ENCODE data around the gene MRPL53. TPM values are rescaled to one million over a fixed set of nuclear protein-coding genes. Genes with fewer than 3 reads are reported as not detected.

Gene MRPL53
- total RNA-seq, result 10 to 100 TPM; 17.9 to 49.0 (median 48.2) TPM

DNA sequence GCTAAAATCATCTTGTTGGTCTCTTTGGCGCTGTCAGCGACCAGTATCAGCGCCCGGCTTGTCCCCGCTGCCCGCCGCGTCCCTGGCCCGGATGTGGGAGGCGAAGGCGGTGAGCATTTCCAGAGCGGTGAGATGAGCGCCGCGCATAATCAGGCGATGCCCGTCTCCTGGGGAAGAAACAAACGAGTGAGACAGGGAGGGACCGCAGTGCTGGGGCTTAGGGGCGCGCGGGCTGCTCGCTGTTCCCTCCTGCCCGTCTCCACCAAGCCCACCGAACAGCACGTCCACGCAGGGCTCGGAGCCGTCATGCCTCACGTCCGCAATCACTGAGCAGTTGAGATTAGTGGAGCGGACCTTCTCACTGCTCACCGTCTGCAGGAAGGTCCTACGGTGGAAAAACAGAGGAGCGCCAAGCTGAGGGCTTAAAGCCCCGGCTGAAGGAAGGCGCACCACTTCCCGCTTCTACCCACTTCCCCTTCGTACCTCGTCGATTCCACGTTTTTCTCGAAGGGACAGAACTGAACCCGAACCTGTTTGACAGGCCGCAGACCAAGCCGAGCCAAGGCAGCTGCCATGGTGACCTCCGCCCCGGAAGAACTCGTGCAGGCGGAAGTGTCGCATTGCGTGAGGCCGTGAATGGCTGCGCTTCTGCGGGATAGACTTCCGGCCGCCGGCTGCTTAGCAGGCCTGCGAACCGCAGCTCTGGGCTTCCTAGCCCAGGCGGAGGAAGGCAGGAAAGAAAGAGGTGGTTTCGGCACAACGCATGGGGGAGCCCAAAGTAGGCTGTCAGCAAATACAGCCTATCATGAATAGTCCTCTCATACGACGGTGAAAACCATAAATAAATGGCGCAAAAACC lies at the start of gene MRPL53:
Gene MRPL53 (minus strand): TSS at position 595 of the 859 bp plus-strand sequence. CDS start 20 bp downstream, at position 575.
- TF ChIP-seq POLR2A (IDR thresholded peaks at IDR 0.05), result peak; percentile 86
- TF ChIP-seq POLR2AphosphoS5 (IDR thresholded peaks at IDR 0.05), result peak; percentile 97 to 100 (median 99)
- TF ChIP-seq, protein P1, sequence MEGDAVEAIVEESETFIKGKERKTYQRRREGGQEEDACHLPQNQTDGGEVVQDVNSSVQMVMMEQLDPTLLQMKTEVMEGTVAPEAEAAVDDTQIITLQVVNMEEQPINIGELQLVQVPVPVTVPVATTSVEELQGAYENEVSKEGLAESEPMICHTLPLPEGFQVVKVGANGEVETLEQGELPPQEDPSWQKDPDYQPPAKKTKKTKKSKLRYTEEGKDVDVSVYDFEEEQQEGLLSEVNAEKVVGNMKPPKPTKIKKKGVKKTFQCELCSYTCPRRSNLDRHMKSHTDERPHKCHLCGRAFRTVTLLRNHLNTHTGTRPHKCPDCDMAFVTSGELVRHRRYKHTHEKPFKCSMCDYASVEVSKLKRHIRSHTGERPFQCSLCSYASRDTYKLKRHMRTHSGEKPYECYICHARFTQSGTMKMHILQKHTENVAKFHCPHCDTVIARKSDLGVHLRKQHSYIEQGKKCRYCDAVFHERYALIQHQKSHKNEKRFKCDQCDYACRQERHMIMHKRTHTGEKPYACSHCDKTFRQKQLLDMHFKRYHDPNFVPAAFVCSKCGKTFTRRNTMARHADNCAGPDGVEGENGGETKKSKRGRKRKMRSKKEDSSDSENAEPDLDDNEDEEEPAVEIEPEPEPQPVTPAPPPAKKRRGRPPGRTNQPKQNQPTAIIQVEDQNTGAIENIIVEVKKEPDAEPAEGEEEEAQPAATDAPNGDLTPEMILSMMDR (IDR thresholded peaks at IDR 0.05), result no peak
- no peaks in the 10 kb centered on the region for H3K36me3 ChIP-seq
- no peaks in the 10 kb centered on the region for H3K27me3 ChIP-seq
- DNase-seq (ENCODE audit: low spot score in 2 of 2), result peak; percentile 91 to 95
- peaks cover 4 to 5% of the 10 kb centered on the region in 2 donors for H3K4me1 ChIP-seq
- peak within 1 kb of the TSS; percentile 82 to 96 for H3K27ac ChIP-seq
- H3K4me3 ChIP-seq, result peak within 1 kb of the TSS; percentile 67 to 96 (median 77)
- intact Hi-C loops (cut with DNase I; ENCODE audit: low total_unique reads), result no loop called here
- no peaks in the 10 kb centered on the region for H3K9me3 ChIP-seq

DNA sequence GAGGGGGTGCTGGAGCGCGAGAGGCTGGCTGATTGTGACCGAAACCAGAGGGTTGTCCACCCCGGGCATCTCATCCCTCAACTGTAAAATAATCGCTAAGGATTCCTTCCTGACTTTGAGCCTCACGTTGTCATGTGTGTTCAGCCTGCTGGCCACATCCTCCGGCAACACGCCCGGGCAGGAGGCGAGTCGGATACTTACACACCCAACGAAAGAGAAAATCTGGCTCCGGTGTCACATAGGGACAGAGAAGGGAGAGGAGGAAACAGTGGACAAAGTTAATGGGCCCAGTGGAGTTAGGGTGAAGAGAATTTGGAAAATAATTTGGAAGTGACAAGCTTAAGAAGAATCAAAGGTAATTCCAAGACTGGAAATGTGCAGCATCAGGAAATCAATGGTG lies 44.2 kb upstream of the MRPL53 start:
- no peak overlapping the region for H3K27ac ChIP-seq
- no peak for DNase-seq (ENCODE audit: low spot score in 2 of 2)
- TF ChIP-seq, protein P1 (IDR thresholded peaks at IDR 0.05), result no peak
- no peak for TF ChIP-seq POLR2A (IDR thresholded peaks at IDR 0.05)
- H3K27me3 ChIP-seq, result peaks cover 17 to 86% of the 10 kb centered on the region in 2 donors
- H3K36me3 ChIP-seq, result no peaks in the 10 kb centered on the region
- peak overlapping the region; percentile 21 to 68 (median 40) for H3K4me3 ChIP-seq
- H3K4me1 ChIP-seq, result no peaks in the 10 kb centered on the region
- no peaks in the 10 kb centered on the region for H3K9me3 ChIP-seq
- intact Hi-C loops (cut with DNase I; ENCODE audit: low total_unique reads), result no loop called here

DNA sequence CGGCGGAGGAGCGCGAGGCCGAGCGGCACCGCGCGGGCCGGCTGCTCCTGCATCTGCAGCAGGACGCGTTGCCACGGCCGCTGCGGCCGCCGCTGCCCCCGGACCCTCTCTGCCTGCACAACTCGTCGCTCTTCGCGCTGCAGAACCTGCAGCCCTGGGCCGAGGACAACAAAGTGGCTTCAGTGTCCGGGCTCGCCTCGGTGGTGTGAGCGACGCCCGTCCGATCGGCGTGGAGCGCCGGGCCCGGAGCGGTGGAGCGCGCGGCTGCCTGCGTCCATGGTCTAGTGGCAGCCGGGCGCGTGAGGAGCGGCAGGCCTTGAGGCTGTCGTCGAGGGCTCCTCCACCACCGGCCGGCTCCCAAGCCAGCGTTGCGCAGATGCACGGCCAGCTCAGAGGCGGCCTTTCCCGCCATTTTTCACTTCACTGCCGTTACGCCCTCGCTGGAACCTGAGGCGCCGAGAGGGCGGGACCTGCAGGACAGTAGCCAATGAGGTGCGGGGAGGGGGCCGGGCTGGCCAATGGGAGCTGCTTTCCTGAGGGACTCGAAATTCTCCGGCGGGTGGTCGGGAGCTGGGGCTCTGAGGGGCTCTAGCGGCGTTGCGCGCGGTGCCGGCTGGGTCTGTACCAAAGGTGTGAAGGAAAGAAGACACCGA lies 43.6 kb upstream of the MRPL53 start:
- peaks cover 17 to 86% of the 10 kb centered on the region in 2 donors for H3K27me3 ChIP-seq
- H3K4me3 ChIP-seq, result peak overlapping the region; percentile 21 to 68 (median 40)
- no peaks in the 10 kb centered on the region for H3K36me3 ChIP-seq
- no peaks in the 10 kb centered on the region for H3K4me1 ChIP-seq
- TF ChIP-seq, protein P1 (IDR thresholded peaks at IDR 0.05), result no peak
- no peak for TF ChIP-seq POLR2AphosphoS5 (IDR thresholded peaks at IDR 0.05)
- TF ChIP-seq POLR2A (IDR thresholded peaks at IDR 0.05), result no peak
- no peak overlapping the region for H3K27ac ChIP-seq
- intact Hi-C loops (cut with DNase I; ENCODE audit: low total_unique reads), result no loop called here
- DNase-seq (ENCODE audit: low spot score in 2 of 2), result peak in 1 of 2 donors; percentile 52
- no peaks in the 10 kb centered on the region for H3K9me3 ChIP-seq

DNA sequence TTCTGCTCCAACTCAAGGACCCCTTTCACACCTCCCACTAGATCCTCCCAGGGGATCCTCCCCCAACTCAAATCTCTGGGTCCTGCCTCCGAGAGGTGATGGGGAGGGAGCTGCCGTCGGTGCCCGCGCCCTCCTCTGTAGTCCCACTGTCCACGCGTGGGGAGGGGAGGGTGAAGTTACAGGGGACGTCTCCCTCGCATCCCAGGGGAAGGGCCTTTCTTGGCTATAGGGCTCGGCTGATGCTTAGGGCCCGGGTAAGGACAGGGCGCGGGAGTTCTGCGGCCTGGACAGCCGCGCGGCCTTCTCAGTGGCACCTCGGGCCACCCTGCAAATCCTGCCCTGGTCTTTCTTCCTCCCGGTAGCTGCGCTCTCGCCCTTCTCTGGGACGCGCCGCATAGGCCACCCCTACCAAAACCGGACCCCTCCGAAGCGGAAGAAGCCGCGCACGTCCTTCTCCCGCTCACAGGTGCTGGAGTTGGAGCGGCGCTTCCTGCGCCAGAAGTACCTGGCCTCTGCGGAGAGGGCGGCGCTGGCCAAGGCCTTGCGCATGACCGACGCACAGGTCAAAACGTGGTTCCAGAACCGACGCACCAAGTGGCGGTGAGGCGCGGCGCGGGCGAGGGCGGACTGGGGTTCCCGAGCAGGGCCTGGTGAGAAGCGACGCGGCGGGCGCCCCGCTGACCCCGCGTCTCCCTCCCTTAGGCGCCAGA lies 42.9 kb upstream of the MRPL53 start:
- DNase-seq (ENCODE audit: low spot score in 2 of 2), result no peak
- Histone ChIP-seq H3K4me1 (no peaks in the 10 kb centered on the region), H3K9me3 (no peaks in the 10 kb centered on the region), H3K27me3 (peaks cover 17 to 82% of the 10 kb centered on the region in 2 donors), H3K36me3 (no peaks in the 10 kb centered on the region), H3K4me3 (peak overlapping the region; percentile 21 to 68 (median 40)), H3K27ac (no peak overlapping the region)
- intact Hi-C loops (cut with DNase I; ENCODE audit: low total_unique reads), result no loop called here
- TF ChIP-seq POLR2AphosphoS5 (IDR thresholded peaks at IDR 0.05) (no peak), POLR2A (IDR thresholded peaks at IDR 0.05) (no peak)
- TF ChIP-seq, protein P1 (IDR thresholded peaks at IDR 0.05), result no peak
